Activated T-helper 17 cell treated with anti-CD3 and anti-CD28 coated beads, Interleukin-2, amount 50 U/mL, for 72 hours (primary cell): ENCODE data around the gene SAMD4A. TPM values are rescaled to one million over a fixed set of nuclear protein-coding genes. Genes with fewer than 3 reads are reported as not detected.
A peak's percentile ranks its signal among the peaks of the same experiment; 100 is the strongest.
"Not testable (repeated sequence)": the region's sequence is repeated elsewhere in the genome, so short reads cannot be mapped to it uniquely, and the experiment has no call there.

ENCODE experiments used
- ATAC-seq: fragments of 150-1000 bp; cut with Tn5 transposase; replicated peaks from 2 replicates; pipeline ENCODE4 v1.10.0; 2021; ENCODE audit warnings: mild to moderate bottlenecking, moderate library complexity
- H3K27ac Mint-ChIP-seq: one replicate; pipeline ENCODE4 v1.8.0; 2022; ENCODE audit warnings: mixed read lengths
- H3K27me3 Mint-ChIP-seq: one replicate; pipeline ENCODE4 v1.8.0; 2022; ENCODE audit warnings: mixed read lengths
- H3K36me3 Mint-ChIP-seq: one replicate; pipeline ENCODE4 v1.8.0; 2022; ENCODE audit warnings: low read depth, mild to moderate bottlenecking, mixed read lengths
- H3K4me1 Mint-ChIP-seq: one replicate; pipeline ENCODE4 v1.8.0; 2022; ENCODE audit warnings: mixed read lengths
- H3K4me3 Mint-ChIP-seq: one replicate; pipeline ENCODE4 v1.8.0; 2022; ENCODE audit warnings: mild to moderate bottlenecking, mixed read lengths
- H3K9me3 Mint-ChIP-seq: one replicate; pipeline ENCODE4 v1.8.0; 2022; ENCODE audit warnings: mixed read lengths
- total RNA-seq, 2 donors: library from RNA; stranded (reverse); gene quantifications; one replicate each; pipeline ENCODE4 v1.2.3, GENCODE V29; 2022

SAMD4A gene
- total RNA-seq, 2 donors from 2014 or later, result 3.2 to 4.4 TPM

GRCh38 chr14:54789781-54790480, 223.0 kb downstream of the SAMD4A start:
- H3K27ac Mint-ChIP-seq, result no peak overlapping the region
- H3K4me3 Mint-ChIP-seq, result no peak overlapping the region
- no peaks in the 10 kb centered on the region for H3K27me3 Mint-ChIP-seq
- no peaks in the 10 kb centered on the region for H3K36me3 Mint-ChIP-seq
- ATAC-seq, result no peak
- no peaks in the 10 kb centered on the region for H3K9me3 Mint-ChIP-seq
- no peaks in the 10 kb centered on the region for H3K4me1 Mint-ChIP-seq

GRCh38 chr14:54791001-54791400, 224.1 kb downstream of the SAMD4A start:
- no peaks in the 10 kb centered on the region for H3K36me3 Mint-ChIP-seq
- no peaks in the 10 kb centered on the region for H3K9me3 Mint-ChIP-seq
- no peak overlapping the region for H3K27ac Mint-ChIP-seq
- no peaks in the 10 kb centered on the region for H3K27me3 Mint-ChIP-seq
- no peaks in the 10 kb centered on the region for H3K4me1 Mint-ChIP-seq
- H3K4me3 Mint-ChIP-seq, result no peak overlapping the region
- ATAC-seq, result no peak

- no peak overlapping the region for H3K27ac Mint-ChIP-seq
- ATAC-seq, result no peak
- H3K4me1 Mint-ChIP-seq, result no peaks in the 10 kb centered on the region
- H3K36me3 Mint-ChIP-seq, result no peaks in the 10 kb centered on the region
- no peaks in the 10 kb centered on the region for H3K9me3 Mint-ChIP-seq
- H3K4me3 Mint-ChIP-seq, result no peak overlapping the region
- H3K27me3 Mint-ChIP-seq, result no peaks in the 10 kb centered on the region
These were observed 225.4 kb downstream of the SAMD4A start for GRCh38 chr14:54792288-54792687.

- no peaks in the 10 kb centered on the region for H3K27me3 Mint-ChIP-seq
- H3K9me3 Mint-ChIP-seq, result no peaks in the 10 kb centered on the region
- no peak overlapping the region for H3K4me3 Mint-ChIP-seq
- no peak for ATAC-seq
- H3K4me1 Mint-ChIP-seq, result no peaks in the 10 kb centered on the region
- no peaks in the 10 kb centered on the region for H3K36me3 Mint-ChIP-seq
- H3K27ac Mint-ChIP-seq, result no peak overlapping the region
These were observed 227.2 kb downstream of the SAMD4A start for GRCh38 chr14:54794159-54794558.

- Mint-ChIP-seq H3K4me1 (no peaks in the 10 kb centered on the region), H3K27ac (no peak overlapping the region), H3K36me3 (no peaks in the 10 kb centered on the region), H3K4me3 (no peak overlapping the region), H3K9me3 (no peaks in the 10 kb centered on the region), H3K27me3 (no peaks in the 10 kb centered on the region)
- no peak for ATAC-seq
These were observed 227.9 kb downstream of the SAMD4A start for GRCh38 chr14:54794796-54795195.

GRCh38 chr14:54796961-54797360, 230.0 kb downstream of the SAMD4A start:
- ATAC-seq, result no peak
- H3K36me3 Mint-ChIP-seq, result no peaks in the 10 kb centered on the region
- H3K4me1 Mint-ChIP-seq, result no peaks in the 10 kb centered on the region
- H3K4me3 Mint-ChIP-seq, result no peak overlapping the region
- no peaks in the 10 kb centered on the region for H3K27me3 Mint-ChIP-seq
- no peak overlapping the region for H3K27ac Mint-ChIP-seq
- no peaks in the 10 kb centered on the region for H3K9me3 Mint-ChIP-seq

- Mint-ChIP-seq H3K4me1 (no peaks in the 10 kb centered on the region), H3K4me3 (no peak overlapping the region), H3K27ac (no peak overlapping the region), H3K27me3 (no peaks in the 10 kb centered on the region), H3K9me3 (no peaks in the 10 kb centered on the region), H3K36me3 (no peaks in the 10 kb centered on the region)
- no peak for ATAC-seq
These were observed 230.6 kb downstream of the SAMD4A start for GRCh38 chr14:54797556-54797955.

GRCh38 chr14:54797986-54798385, 231.1 kb downstream of the SAMD4A start:
- Mint-ChIP-seq H3K4me1 (no peaks in the 10 kb centered on the region), H3K4me3 (no peak overlapping the region), H3K27ac (no peak overlapping the region), H3K27me3 (no peaks in the 10 kb centered on the region), H3K9me3 (no peaks in the 10 kb centered on the region), H3K36me3 (no peaks in the 10 kb centered on the region)
- ATAC-seq, result no peak

GRCh38 chr14:54798465-54799124, 231.7 kb downstream of the SAMD4A start:
- no peaks in the 10 kb centered on the region for H3K27me3 Mint-ChIP-seq
- H3K4me3 Mint-ChIP-seq, result no peak overlapping the region
- no peaks in the 10 kb centered on the region for H3K9me3 Mint-ChIP-seq
- H3K36me3 Mint-ChIP-seq, result no peaks in the 10 kb centered on the region
- H3K27ac Mint-ChIP-seq, result no peak overlapping the region
- ATAC-seq, result no peak
- H3K4me1 Mint-ChIP-seq, result no peaks in the 10 kb centered on the region

GRCh38 chr14:54801482-54801881, 234.6 kb downstream of the SAMD4A start:
- H3K27ac Mint-ChIP-seq, H3K4me3 Mint-ChIP-seq, H3K27me3 Mint-ChIP-seq, H3K9me3 Mint-ChIP-seq, H3K4me1 Mint-ChIP-seq, H3K36me3 Mint-ChIP-seq, ATAC-seq: not testable (repeated sequence)

- peak; percentile 34 for ATAC-seq
These were observed 236.5 kb downstream of the SAMD4A start for GRCh38 chr14:54803396-54803795.

GRCh38 chr14:54803926-54804537, 237.1 kb downstream of the SAMD4A start:
- no peak overlapping the region for H3K4me3 Mint-ChIP-seq
- H3K36me3 Mint-ChIP-seq, result no peaks in the 10 kb centered on the region
- no peaks in the 10 kb centered on the region for H3K4me1 Mint-ChIP-seq
- ATAC-seq, result no peak
- peaks cover 5% of the 10 kb centered on the region for H3K27me3 Mint-ChIP-seq
- no peaks in the 10 kb centered on the region for H3K9me3 Mint-ChIP-seq
- no peak overlapping the region for H3K27ac Mint-ChIP-seq

More at GRCh38 chr14:54803396-54803795, 236.5 kb downstream of the SAMD4A start:
- H3K27me3 Mint-ChIP-seq, result peaks cover 5% of the 10 kb centered on the region
- no peaks in the 10 kb centered on the region for H3K4me1 Mint-ChIP-seq
- no peaks in the 10 kb centered on the region for H3K36me3 Mint-ChIP-seq
- no peak overlapping the region for H3K27ac Mint-ChIP-seq
- H3K4me3 Mint-ChIP-seq, result no peak overlapping the region
- no peaks in the 10 kb centered on the region for H3K9me3 Mint-ChIP-seq

GRCh38 chr14:54804538-54805041, 237.7 kb downstream of the SAMD4A start:
- Mint-ChIP-seq H3K4me3 (no peak overlapping the region), H3K27me3 (peaks cover 5% of the 10 kb centered on the region), H3K4me1 (no peaks in the 10 kb centered on the region), H3K27ac (no peak overlapping the region), H3K9me3 (no peaks in the 10 kb centered on the region), H3K36me3 (no peaks in the 10 kb centered on the region)
- no peak for ATAC-seq

- H3K27me3 Mint-ChIP-seq, result peaks cover 5% of the 10 kb centered on the region
- no peaks in the 10 kb centered on the region for H3K36me3 Mint-ChIP-seq
These were observed 238.1 kb downstream of the SAMD4A start for GRCh38 chr14:54805070-54805444.

More at GRCh38 chr14:54805070-54805444, 238.1 kb downstream of the SAMD4A start:
- Mint-ChIP-seq H3K27ac (no peak overlapping the region), H3K9me3 (no peaks in the 10 kb centered on the region), H3K4me1 (no peaks in the 10 kb centered on the region), H3K4me3 (no peak overlapping the region)
- ATAC-seq, result no peak
